C4-2B (cell line): ENCODE data around the gene SSR1.

ENCODE experiments used
- H3K27ac ChIP-seq: fragments of 450-650 bp; 2 replicates; pipeline ENCODE4 v1.5.1; 2017
- ZFX ChIP-seq: fragments of 450-650 bp; IDR thresholded peaks from 2 replicates; pipeline ENCODE4 v1.6.1; 2017
- TF ChIP-seq, protein P1 (sequence below): fragments of 450-650 bp; conservative IDR thresholded peaks from 2 replicates; pipeline ENCODE4 v1.5.1; 2017; ENCODE audit warnings: mild to moderate bottlenecking

SSR1 gene

DNA sequence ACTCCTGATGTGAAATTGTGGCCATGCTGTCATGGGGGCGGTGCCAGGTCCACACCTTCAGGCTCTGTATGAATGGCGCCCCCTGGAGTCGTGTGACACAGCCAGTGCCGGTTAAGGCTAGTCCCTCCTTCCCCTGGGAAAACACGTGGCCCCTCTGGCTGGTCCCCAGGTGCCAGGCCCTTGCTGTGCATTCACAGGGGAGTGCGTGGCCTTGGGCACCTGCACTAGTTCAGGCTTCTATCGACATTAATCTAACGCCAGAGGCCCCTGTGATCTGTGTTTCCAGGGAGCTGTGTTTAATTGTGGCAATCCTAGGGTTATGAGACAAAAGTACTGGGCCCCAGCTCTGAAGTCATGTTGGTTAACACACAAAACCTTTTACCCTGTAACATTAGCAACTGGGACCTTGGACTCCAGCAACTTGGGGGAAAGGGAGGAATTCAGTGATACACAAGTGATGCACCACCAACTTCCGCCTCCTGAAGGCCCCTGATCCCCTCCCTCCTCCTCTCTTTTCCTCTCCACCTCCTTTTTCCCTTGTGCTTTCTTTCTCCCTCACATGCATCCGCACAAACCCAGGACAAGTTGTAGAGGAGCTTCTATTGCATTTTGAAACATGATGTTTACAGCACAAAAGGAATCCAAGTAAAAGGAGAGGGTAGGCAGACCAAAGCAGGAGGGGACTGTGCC is 74.0 kb downstream of the SSR1 start:
- H3K27ac ChIP-seq, result peak overlapping the region; percentile 38
- TF ChIP-seq, protein P1, sequence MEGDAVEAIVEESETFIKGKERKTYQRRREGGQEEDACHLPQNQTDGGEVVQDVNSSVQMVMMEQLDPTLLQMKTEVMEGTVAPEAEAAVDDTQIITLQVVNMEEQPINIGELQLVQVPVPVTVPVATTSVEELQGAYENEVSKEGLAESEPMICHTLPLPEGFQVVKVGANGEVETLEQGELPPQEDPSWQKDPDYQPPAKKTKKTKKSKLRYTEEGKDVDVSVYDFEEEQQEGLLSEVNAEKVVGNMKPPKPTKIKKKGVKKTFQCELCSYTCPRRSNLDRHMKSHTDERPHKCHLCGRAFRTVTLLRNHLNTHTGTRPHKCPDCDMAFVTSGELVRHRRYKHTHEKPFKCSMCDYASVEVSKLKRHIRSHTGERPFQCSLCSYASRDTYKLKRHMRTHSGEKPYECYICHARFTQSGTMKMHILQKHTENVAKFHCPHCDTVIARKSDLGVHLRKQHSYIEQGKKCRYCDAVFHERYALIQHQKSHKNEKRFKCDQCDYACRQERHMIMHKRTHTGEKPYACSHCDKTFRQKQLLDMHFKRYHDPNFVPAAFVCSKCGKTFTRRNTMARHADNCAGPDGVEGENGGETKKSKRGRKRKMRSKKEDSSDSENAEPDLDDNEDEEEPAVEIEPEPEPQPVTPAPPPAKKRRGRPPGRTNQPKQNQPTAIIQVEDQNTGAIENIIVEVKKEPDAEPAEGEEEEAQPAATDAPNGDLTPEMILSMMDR, result peak; percentile 86
- TF ChIP-seq ZFX, result no peak

DNA sequence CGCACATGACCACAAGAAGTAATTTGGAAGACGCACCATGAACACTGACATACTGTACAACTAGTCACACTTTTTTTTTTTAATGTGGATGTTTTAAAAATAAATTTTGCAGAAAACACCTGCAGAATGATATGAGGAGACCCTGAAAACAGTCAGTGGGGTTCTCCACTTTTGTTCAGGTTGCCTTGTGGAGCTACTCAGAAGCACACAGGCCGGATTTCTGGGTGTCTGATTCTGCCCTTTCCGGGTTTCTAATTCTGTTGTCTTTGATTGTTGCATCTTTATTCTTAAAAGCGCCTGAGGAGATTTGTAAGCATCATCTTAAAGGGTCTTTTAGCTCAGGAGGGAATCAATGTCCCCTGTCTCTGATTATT is 74.5 kb downstream of the SSR1 start:
- peak overlapping the region; percentile 38 for H3K27ac ChIP-seq
- TF ChIP-seq ZFX, result no peak
- TF ChIP-seq, protein P1, result no peak

DNA sequence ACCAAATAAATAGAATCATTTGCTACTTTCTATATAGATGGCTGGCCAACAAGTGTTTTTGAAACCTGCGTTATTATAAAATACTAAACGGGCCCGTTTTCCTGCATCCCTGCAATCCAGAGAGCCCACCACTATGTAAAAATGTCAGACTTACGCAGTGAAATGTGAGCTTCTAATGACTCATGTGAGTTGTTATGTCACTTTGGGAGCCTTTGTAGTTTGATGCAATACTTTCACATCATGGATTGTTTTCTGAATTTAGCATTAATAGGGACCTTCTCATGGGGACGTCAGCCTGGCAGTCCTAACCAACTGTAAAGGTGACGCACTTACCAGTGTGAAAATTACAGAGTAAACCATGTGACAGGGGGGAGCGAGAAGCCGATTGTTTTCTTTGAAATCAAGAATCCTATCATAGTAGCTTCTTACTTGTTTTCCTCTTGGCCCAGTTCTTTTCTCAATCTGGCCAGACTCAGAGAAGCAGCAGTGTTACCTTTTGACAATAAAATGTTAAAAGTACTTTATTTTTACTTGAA is 75.3 kb downstream of the SSR1 start:
- H3K27ac ChIP-seq, result peak overlapping the region; percentile 98
- TF ChIP-seq ZFX, result no peak
- TF ChIP-seq, protein P1, result no peak

DNA sequence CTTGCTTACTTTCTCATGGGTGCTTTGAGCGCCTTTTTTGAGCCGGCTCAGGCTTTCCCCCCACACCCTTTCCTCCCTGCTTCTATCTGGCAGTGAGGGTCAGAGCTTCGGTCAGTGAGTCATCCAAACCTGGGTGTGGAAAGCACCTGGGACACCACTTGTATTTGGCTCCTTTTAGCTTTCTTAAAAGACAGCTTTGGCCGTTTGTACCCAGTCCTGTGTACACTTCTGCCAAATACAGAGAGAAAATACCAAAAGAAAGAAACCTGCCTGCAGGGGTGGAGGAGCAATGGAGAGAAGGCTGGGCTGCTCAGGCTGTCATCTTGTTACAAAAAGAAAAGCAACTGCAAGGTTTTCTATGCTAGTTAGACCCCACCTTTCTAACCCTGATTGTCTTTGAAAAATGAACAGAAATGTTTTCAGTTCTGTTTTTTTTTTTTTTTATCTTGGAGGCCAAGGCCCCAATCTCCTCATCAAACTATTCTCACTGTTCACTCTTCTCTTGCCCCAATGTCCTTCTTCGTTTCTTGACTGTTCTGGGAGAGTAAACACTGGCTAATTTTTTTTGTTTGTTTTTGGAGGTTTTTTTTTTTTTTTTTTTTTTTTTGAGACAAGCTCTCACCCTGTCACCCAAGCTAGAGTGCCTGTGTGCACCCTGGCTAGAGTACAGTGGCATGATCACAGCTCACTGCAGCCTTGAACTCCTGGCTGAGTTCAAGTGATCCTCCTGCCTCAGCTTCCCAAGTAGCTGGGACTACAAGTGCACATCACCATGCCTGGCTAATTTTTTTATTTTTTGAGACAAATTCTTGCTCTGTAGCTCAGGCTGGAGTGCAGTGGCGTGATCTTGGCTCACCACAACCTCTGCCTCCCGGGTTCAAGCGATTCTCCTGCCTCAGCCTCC is 76.4 kb downstream of the SSR1 start:
- H3K27ac ChIP-seq, result peak overlapping the region; percentile 98
- no peak for TF ChIP-seq ZFX
- TF ChIP-seq, protein P1, result no peak

DNA sequence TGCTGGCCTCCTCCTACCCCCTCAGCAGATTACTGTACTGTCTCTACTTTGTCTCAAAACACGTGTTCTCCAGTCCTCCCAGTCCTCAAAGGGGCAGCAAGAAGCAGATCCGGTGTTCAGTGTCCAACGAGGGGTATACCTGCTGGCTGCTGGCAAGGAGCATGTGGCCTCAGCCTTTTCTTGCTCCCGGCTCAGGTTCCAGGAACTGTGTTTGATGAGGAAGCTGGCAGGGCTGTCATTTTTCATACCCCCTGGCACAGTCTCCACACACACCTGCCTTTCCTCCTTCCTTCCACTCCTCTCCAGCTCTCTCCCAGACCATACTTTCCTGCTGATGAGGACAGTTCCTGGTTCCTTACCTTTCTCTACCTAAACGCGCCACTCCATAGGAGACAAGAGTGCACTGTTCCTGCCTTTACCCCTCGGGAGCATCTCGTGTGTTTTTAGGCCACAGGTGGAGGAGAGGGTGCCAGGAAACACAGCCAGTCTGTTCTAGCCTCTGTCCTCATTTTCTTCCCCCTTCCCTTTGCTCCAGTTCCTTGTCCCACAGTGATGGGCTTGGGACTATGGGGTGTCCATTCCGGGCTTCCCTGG is 77.2 kb downstream of the SSR1 start:
- H3K27ac ChIP-seq, result peak overlapping the region; percentile 98
- TF ChIP-seq, protein P1, result no peak
- no peak for TF ChIP-seq ZFX

DNA sequence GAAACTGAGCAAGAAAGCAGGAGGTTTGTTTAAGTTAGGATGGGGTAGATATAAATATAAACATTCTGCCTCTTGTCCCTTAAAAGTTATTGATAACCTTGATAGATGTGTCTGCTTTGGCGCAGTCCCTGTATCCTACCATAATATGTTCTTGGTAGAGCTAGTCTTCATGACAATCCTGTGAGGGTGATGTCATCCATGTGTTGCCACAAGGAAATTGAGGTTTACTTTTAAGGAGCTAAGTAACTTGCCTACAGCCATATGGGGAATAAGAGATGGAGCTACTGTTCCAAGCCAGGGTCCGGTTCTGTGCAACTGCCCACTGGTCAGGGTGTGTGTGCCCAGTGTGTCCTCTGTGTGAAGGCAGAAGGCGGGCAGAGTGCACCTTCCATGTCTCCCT is 78.5 kb downstream of the SSR1 start:
- peak overlapping the region; percentile 98 for H3K27ac ChIP-seq
- TF ChIP-seq, protein P1, result no peak
- no peak for TF ChIP-seq ZFX
